ENCODE results near the gene GPC6.
A peak's percentile ranks its signal among the peaks of the same experiment; 100 is the strongest.

Gene GPC6

DNA sequence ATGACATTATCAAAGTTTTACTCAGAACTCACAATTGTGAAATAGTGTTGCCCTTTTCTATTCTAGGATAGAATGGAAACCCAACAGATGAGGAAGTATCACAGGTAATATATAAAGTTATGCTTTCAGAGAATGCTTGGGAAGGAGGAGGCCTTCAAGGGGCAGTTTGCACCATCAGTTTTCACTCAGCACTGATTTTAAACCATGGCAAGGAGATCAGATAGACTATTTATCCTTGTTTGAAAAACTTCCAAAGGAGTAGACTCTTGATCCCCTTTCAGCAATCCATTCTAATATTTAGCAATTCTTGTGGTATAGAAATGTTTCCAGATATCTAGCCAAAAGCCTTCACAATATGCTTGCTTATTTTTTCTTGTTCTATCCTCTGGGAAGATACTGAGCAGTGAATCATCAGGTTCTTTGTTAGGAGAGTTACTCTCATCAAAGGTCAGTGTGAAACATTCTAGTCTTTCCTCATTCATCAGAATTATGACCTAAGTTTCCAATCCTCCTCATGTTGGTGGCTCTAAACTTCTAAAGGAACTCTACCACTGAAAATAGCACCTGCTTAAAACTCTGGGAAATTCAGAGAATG lies 3.8 kb downstream of the GPC6 start:
- peak; percentile 87 for DNase-seq (ENCODE audit: low read depth in 2 of 2)

DNA sequence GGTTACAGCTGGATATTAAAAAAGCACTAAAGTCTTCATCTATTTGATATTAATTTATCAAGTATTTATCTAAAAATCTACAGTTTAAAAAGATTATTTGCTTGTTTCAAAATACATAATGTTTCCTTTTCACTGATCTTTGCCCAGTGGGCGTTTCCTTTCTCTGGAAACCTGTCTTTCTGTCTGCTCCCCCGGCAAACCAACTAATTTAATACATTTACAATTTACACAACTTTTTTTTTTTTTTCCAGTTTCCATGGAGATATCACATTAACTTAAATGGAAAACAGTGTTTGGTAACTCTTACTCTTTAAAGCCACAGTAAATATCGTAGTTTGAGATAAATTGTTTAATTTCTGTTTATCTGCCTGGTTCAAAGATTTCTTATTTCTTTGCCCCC lies 5.3 kb downstream of the GPC6 start:
- no peak for DNase-seq (ENCODE audit: low read depth in 2 of 2)

DNA sequence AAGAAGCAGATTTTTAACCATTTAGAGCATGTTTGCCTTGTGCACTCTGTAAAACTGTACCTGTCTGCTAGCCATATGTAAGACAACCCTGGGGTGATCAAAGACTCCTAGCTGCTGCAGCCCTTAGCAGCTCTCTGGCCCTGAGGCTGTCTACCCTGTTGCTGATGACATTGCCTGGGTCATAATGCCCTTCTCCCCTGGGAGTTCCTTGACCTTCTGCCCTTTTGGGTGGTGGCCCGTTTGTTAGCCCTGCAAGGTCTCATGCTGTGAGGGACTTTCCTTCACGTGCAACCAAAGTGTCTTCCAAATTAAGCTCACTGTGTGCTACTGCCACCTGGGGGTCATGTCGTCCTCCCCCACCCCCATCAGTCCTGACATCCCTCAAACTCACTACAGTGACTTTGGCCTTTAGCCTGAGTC lies 7.4 kb downstream of the GPC6 start:
- no peak for DNase-seq (ENCODE audit: low read depth in 2 of 2)

DNA sequence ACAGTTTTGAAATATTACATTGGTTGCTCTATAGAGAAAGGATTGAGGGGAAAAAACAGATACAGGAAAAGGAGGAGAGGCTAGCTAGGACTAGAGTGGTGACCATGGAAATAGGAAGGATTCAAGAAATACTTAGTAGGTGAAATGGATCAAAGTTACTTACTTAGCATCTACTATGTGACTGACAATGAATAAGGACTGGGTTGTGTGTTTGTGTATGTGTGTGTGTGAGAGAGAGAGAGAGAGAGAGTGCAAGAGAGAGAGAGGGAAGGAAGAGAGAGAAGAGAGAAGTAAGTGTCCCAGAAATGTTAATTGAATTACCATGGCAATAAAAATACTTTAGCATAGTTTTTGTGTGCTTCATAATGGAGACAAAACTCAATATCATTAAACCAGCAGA lies 7.9 kb downstream of the GPC6 start:
- no peak for DNase-seq (ENCODE audit: low read depth in 2 of 2)

DNA sequence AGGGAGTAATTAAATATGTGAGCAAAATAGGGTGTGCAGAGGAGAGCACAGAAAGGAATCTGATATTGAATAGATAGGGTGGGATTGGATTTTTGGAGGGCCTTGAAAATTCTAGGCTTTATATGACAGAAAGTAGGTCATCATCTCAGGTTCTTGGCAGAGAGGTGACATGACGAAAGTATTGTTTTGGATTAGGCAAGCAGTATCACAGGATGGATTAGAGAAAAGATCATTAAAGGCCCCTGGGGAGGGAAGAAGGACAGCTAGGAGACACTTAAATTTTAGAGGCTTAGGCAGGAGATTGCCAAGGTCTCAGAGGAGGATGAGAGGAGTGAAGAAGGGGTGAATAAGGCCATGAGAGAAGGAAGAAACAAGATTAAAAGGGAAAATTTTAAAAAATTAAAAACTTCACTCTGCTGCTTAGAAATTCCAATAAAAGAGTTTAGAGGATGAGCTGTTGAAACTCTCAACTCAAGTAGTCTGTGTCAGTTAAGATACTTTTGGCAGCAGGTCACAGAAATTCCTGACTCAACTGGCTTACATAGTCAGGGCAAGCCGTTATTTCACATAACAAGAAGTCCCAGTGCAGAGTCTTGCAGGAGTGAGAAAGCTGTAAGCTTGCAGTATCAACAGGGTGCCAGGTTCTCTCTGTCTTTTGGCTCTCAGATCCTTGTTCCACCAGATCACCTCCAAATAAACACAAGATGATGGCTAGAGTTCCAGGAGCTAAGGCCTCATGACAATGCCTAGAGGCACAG lies 8.8 kb downstream of the GPC6 start:
- DNase-seq (ENCODE audit: low read depth in 2 of 2): peak in 1 of 2 experiments; percentile 39

DNA sequence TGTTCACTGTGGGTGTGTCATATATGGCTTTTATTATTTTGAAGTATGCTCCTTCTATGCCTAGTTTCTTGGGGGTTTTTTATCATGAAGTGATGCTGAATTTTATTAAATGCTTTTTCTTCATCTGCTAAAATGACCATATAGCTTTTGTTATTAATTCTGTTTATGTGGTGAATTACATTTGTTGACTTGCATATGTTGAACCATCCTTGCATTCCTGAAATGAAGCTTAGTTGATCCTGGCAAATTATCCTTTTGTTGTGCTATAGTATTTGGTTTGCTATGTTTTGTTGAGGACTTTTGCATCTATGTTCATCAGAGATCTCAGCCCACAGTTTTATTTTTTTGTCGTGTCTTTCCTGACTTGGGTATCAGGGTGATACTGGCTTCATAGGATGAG lies 12.1 kb downstream of the GPC6 start:
- no peak for DNase-seq (ENCODE audit: low read depth in 2 of 2)

DNA sequence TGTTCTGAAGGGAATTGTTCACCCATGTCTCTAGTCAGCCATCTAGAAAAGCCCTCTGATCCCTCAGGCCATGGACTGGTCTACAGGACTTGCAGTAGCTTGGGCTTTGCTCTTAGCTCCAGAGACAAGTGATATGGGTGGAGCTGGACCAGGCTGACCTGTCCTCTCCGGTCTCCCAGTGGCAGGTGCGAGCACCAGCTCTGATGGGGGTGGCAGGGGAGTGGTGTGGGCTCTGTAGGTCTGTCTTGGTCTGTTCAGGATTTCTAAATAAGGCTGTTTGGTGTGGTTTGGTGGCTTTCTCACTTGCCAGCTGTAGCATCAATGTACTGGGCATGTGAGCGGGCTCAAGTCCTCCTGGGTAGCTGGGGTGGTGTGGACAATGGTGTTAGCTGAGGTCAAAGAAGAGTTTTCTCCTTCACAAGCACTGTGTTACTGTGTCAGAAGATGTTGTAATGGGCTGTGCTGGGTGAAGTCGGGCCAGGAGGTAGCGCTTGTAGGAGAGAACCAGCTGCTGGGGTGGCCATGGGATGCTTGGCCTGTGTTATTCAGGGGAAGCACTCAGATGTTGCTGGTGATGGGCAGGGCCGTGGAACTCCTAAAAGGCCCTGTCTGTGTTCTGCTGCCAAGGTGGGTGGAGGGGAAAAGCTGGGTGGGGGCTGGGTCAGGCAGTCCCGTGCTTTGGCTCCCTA lies 16.9 kb downstream of the GPC6 start:
- no peak for DNase-seq (ENCODE audit: low read depth in 2 of 2)

DNA sequence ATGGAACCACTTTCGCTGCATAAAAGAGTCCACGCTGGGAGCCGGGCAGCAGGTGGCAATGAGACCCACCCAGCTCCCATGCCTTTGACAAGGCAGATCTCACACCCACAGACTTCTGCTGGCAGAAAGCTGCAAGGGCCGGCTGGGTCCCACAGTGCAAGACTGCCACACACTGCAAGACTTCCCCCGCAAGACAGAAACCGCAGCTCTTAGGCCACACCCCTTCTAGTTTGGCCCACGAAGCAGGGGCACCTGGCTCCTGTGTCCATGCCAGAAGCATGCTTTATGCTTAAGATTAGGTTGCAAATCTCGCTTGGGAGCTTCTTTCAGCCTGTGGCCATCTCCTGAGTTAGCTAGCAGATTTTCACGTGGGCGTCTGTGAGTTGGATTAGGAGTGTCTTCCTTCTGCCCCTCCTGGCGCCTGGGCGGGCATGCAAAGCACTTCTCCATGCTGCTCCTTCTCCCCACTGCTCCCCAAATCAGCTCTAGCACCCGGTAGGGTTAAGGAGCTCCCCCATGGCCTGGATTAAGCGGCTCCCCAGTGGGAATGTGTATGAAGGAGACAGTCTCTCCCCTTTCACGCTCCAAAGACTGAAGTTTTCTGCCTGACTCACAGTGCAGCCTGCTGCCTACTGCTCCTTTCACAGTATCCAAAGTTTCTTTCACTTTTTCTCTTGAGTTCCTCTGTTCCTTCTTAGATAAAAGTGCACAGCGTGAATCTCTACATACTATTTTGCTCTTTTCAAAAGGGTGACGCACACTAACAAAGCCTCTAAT lies 17.7 kb downstream of the GPC6 start:
- no peak for DNase-seq (ENCODE audit: low read depth in 2 of 2)

DNA sequence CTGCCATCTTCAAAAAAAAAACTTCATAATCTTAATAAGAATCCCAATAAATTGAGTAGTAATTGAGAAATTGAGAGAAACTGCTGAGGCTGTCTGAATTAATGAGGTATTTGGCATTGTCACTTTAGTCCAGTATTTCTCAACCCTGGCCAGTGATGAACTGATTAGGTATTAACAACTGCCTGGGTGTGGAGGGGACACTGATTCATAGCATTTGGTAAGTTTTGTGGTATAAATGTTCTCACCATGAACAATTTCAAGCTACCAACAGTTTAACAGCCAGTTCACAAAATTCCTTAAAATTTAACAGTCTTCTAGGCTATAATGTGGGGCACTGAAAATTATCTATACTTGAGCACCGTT lies 18.3 kb downstream of the GPC6 start:
- no peak for DNase-seq (ENCODE audit: low read depth in 2 of 2)

DNA sequence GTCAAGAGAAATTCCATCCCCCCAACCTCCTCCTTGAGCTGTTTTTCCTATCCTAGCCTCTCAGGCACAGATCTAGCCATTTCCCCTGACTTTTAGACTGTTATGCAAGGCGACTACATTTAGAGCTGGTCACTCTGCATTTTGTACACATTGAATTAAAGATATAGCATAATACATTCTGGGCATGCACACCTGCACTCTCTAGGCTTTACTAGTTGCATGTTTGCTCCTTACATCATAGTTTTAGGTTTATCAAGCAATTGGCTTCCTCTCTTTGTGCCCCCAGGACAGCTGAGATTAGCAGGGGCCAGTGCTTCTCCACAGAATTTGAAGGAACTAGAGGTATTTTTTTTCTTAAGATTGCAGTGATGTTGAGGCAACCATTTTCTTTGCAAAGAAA lies 19.5 kb downstream of the GPC6 start:
- DNase-seq (ENCODE audit: low read depth in 2 of 2): no peak

DNA sequence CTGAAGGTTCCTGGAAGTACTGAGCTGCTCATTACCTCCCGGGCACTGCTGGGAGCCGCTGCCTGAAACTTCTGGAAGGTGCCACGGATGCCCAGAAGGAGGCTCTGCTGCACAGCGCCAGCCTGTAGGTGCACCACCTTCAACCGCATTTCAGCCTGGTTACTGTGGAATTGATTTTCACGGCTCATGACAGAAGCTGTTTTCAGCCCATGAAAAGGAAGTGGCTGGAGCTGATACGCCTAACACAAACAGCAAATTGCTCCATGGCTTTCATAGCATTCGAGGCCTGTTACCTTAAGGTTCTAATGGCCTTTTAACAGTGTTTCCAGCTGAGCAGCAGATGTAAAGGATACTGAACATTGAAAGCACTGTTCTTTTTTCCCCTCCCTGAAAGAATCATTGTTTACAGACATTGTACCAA lies 22.0 kb downstream of the GPC6 start:
- no peak for DNase-seq (ENCODE audit: low read depth in 2 of 2)

DNA sequence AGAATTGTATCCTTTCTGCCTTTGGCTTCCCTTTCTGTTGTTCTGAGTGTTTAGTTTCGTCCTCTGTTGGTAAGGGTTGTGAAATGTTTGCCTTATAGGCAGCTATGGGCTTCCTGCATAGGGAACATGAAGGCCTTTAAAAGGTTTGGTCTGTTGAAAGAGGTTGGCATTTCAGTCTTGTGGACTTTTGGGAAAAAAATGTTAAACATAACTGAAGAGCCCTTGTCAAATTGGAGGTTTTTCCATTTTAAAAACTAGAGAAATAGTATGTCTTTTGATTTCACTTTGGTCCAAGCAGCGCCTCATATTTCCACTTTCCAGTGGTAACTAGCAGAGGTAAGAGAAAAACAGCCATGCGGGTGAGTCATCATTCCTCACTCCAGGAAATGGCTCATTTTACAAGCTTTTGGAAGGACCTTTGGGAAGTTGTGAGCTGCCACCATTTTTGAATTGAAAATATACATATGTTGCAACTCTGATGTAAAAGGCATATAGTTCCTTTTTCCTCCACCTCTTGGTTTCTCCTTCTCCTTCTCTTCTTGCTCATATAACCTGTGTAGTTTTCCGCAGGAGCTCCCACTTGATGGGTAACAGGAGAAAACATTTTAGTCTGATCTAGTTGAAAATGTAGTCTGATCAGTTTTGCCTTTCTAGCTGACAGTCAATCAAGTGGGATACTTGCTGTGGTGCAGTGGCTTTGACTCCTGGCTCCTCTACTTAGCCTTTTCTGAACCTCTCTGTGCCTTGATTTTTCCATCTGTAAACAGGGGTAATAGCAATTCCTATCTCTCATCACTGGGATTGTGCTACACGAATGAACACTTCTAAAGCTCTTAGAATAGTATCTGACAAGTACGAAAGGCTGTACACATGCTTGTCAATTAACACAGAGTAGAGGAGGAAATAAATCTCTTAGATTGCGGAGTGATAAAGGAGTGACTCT lies 23.0 kb downstream of the GPC6 start:
- peak; percentile 71 to 72 for DNase-seq (ENCODE audit: low read depth in 2 of 2)

DNA sequence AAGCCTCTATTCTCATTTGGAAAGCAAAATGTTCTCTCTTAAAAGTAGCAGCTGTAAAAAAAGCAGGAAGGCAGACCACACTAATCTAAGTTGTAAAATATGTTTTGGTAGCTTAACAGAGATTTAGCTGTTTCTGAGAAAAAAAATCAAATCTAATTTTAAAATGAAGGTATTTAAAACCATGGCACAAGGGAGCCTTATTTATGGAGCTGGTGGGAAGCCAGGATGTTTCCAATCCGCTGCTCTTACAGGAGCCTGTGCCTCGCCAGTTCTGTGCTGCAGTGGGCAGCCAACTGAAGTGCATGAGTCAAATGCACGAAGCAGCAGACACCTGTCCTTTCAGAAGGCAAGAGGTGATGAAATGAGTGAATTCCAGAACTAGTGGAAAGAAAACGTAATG lies 28.2 kb downstream of the GPC6 start:
- DNase-seq (ENCODE audit: low read depth in 2 of 2): no peak

DNA sequence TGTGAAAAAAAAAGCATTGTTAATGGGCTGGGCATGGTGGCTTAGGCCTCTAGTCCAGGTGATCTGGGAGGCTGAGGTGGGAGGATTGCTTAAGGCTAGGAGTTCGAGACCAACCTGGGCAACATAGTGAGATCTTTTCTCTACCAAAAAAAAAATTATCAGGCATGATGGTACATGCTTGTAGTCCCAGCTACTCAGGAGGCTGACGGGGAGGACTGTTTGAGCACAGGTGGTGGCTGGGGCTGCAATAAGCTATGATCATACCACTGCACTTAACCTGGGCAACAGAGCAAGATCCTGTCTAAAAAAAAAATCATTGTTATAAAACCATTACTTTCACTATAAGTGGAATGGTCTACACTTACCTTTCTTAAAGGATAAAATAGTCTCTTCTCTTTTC lies 30.4 kb downstream of the GPC6 start:
- no peak for DNase-seq (ENCODE audit: low read depth in 2 of 2)

DNA sequence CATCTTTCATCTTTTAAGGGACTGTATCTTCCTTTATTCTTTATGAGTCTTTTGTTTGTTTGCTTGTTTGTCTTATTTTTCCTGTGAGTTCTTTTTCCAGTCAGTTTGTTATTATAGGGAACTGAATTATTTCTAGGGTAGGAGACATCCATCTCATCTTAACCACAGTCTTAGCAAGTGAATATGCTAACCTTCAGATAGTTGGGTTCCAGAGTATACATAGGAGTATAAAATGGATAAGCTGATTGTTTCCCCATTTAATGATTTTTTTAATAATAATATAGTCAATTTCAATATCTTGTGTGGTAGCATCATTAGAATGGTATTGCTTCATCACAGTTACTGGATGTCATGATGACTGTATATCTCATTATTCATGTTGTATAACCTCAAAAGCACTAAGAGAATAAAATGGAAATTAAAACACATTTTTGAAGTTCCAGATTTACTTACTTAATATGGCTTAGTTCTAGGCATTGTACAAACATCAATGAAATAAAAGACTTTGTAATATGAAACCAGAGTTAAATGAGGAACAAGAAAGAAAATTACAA lies 33.0 kb downstream of the GPC6 start:
- DNase-seq (ENCODE audit: low read depth in 2 of 2): no peak

DNA sequence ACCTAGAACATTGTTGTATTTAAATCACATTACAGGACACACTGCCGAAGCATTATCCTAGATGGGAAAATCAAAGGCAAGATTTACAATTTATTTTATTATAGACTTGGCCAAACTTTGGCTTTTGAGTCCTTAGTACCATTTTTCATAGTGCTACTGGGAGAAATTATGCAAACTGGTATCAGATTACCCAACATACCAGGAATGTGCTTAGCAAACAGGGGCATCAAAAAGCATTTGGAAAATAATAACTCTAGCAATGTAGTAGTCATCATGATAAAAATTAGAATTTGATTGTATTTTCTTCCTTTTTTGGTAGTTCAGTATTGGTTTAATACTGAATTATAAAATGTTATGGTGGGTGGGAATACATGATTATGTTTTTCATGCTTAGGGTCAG lies 34.0 kb downstream of the GPC6 start:
- DNase-seq (ENCODE audit: low read depth in 2 of 2): no peak

DNA sequence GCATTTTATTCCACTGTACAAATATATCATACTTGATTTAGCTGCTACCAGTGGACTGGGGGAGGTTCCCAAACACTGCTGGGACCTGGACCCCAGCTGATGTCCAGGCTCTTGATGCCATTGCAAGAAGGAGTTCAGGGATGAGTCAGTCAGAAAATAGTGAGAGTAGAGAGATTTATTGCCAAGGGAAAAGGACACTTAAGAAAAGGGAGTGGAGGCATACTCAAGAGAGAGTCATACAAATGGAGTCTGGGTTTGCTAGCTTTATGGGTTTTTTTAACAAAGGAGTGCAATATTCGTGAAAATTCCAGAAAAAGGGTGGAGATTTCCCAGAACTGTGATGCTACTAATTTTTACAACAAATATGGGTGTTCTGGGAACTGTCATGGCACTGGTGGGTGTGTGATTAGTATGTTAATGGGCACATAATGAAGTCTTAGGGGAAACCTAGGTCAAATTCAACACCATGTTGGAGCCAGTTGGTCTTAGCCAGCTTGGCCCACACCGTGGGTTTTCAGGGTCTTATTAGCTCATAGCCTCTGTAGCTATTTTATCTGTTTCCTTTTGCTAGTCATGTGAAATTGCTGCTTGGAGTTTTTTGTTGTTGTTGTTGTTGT lies 36.2 kb downstream of the GPC6 start:
- DNase-seq (ENCODE audit: low read depth in 2 of 2): no peak

DNA sequence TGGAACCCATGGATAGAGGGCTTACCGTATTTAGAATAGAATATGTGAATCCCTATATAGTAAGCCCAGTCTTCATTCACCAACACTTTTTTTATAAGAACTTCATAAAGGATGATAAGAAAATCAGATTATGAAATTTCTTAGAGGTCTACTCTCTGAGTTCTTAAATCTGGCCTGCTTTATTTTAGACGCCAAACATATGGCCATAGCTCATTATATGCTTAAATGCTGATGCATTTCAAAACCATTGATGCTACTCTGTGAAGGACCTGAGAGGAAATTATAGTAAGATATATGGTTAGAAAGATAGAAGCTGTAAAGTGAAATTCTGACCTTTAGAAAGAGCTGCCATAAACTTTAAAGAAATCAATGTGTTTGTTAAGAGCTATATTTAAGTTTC lies 38.3 kb downstream of the GPC6 start:
- DNase-seq (ENCODE audit: low read depth in 2 of 2): no peak

DNA sequence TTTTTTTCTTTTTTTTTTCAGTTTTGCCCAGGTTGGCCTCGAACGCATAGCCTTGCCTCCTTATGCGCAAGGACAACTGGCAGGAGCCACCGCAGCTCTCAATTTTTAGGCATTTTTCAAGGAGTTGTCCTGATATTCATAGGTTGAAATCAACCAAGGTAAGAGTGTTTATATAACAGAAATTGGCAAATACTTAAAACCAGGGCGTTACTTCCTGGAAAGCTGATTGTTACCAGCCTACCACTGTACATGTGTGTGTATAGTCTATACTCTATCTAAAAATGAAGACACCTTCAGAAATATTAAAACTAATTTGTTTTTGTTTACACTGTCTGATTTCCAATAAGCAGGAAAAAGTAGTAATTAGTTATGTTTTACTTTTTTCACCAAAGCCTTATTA lies 39.2 kb downstream of the GPC6 start:
- no peak for DNase-seq (ENCODE audit: low read depth in 2 of 2)

DNA sequence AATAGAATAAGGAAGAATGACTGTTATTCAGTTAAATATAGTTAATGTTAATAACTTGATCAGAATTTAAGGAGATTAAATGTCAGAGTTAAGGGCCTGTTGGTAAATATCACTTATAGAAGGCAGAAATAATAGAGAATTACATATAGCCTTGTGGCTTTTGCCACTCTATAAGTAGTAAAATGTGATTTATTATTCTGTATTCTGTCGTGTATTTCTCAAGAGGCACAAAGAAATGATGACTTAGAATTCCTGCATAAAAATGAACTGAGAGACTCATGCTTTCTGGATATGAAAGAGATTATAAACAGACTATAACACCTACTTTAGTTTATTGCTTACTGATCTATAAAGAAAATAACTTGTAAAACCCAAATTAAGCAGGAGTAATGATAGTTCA lies 40.1 kb downstream of the GPC6 start:
- no peak for DNase-seq (ENCODE audit: low read depth in 2 of 2)

Data from fibroblast of skin of left quadriceps (primary cell).